Spleen (tissue), 11 donors: ENCODE results near the gene TMEM121B. TPM values are rescaled to one million over a fixed set of nuclear protein-coding genes. Genes with fewer than 3 reads are reported as not detected.

Experiments used
- DNase-seq: peaks from one replicate; pipeline ENCODE4 v3.0.0-alpha.2; 2020
- H3K27ac ChIP-seq, 8 donors: fragments of 200-600 bp; sonication (generic) in 7 of 8; 1 replicate in 4 of 8; 2 replicates in 4 of 8; pipeline versions ENCODE4 v1.5.0 to v1.8.0; 2016 to 2021; ENCODE audit warnings: inconsistent platforms in 4 of 8, mild to moderate bottlenecking in 4 of 8, moderate library complexity in 1 of 8
- H3K27me3 ChIP-seq, 7 donors: fragments of 200-600 bp; sonication (generic) in 6 of 7; replicated peaks in 1 of 7; 1 replicate in 4 of 7; 2 replicates in 3 of 7; pipeline versions ENCODE4 v1.5.0 to v1.8.0; 2016 to 2021; ENCODE audit warnings: inconsistent platforms in 3 of 7, mild to moderate bottlenecking in 1 of 7
- H3K36me3 ChIP-seq, 6 donors: fragments of 200-600 bp; sonication (generic) in 5 of 6; 1 replicate in 4 of 6; 2 replicates in 2 of 6; pipeline versions ENCODE4 v1.5.0 to v1.8.0; 2016 to 2021; ENCODE audit warnings: inconsistent platforms in 2 of 6
- H3K4me1 ChIP-seq, 6 donors: fragments of 200-600 bp; sonication (generic) in 5 of 6; 1 replicate in 3 of 6; 2 replicates in 3 of 6; pipeline versions ENCODE4 v1.5.0 to v1.8.0; 2016 to 2021; ENCODE audit warnings: inconsistent platforms in 3 of 6
- H3K4me3 ChIP-seq, 8 donors: fragments of 200-600 bp; sonication (generic) in 7 of 8; 1 replicate in 4 of 8; 2 replicates in 4 of 8; pipeline versions ENCODE4 v1.5.0 to v1.8.0; 2016 to 2021; ENCODE audit warnings: inconsistent platforms in 4 of 8, mild to moderate bottlenecking in 4 of 8, moderate library complexity in 2 of 8
- H3K9me3 ChIP-seq, 8 donors: fragments of 200-600 bp; sonication (generic) in 7 of 8; 1 replicate in 4 of 8; 2 replicates in 4 of 8; pipeline versions ENCODE4 v1.5.0 to v1.8.0; 2016 to 2021; ENCODE audit warnings: inconsistent platforms in 4 of 8
- POLR2A ChIP-seq, 3 donors: fragments of 450-650 bp; IDR thresholded peaks; one replicate each; pipeline ENCODE4 v1.5.1; 2017; ENCODE audit warnings: antibody characterized with exemption in 3 of 3, mild to moderate bottlenecking in 1 of 3
- POLR2AphosphoS5 ChIP-seq, 3 donors: sonication (generic); formaldehyde crosslinking; IDR thresholded peaks; one replicate each; pipeline ENCODE4 v1.5.1; 2017; ENCODE audit warnings: antibody characterized with exemption in 3 of 3
- WGBS, 5 donors: extraction: QIAGEN DNeasy Blood & Tissue Kit in 3 of 5; methylation state at CpG; one replicate each; pipeline versions ENCODE4 v1.1.5 to v1.1.7; 2013 to 2018; 5-methylcytosine and 5-hydroxymethylcytosine counted together
- intact Hi-C: fragments of 100-400 bp; cut with DNase I; formaldehyde crosslinking; loops from one replicate; pipeline ENCODE4 v1.15.0; 2023; ENCODE audit warnings: low total_unique reads
- polyA plus RNA-seq, 3 donors: library from polyadenylated mRNA; stranded (reverse); fragments of 200-250 nt; gene quantifications; one replicate each; pipeline ENCODE4 v1.2.1, GENCODE V29; 2013
- total RNA-seq, 7 donors: library from RNA; depleted of rRNA in 3 of 7; stranded (reverse); fragments of >200 nt in 3 of 7; fragmentation: NEBNext Ultra II Directional in 4 of 7; extraction: Animal tissue kit (Norgen Biotek cat#: 25700) in 4 of 7; gene quantifications; one replicate each; pipeline versions ENCODE4 v1.1.0 to v1.2.1, GENCODE V29; 2016 to 2021
- TF ChIP-seq, protein P1 (sequence below), 11 experiments: fragments of 200-600 bp in 7 of 11; fragments of 450-650 bp in 4 of 11; sonication (generic) in 4 of 11; IDR thresholded peaks in 8 of 11; conservative IDR thresholded peaks in 3 of 11; 1 replicate in 7 of 11; 2 replicates in 4 of 11; pipeline versions ENCODE4 v1.4.0 to v1.8.0; 2016 to 2021; ENCODE audit warnings: antibody characterized with exemption in 11 of 11, inconsistent platforms in 4 of 11, mild to moderate bottlenecking in 1 of 11
- donor health status: healthy with polysubstance abuse.
- donor health status: DM: no; HTN: no; CAD: no; lungs with moderate emphysema.
- donor health status: DM: no; HTN: no; CAD: no.
- donor health status: Bipolar disorder and iron deficiency.
- donor health status: healthy.
- donor health status: DM: no; HTN: no; CAD: no.
- donor health status: DM: yes; HTN: yes; CAD: no.

The TMEM121B gene
- total and polyA plus RNA-seq, 10 donors, result 0.03 to 3.6 (median 0.79) TPM

- H3K4me3 ChIP-seq, result no peak overlapping the region
- no peak for TF ChIP-seq POLR2A (IDR thresholded peaks at IDR 0.05)
- TF ChIP-seq POLR2AphosphoS5 (IDR thresholded peaks at IDR 0.05), result no peak
- TF ChIP-seq, protein P1, sequence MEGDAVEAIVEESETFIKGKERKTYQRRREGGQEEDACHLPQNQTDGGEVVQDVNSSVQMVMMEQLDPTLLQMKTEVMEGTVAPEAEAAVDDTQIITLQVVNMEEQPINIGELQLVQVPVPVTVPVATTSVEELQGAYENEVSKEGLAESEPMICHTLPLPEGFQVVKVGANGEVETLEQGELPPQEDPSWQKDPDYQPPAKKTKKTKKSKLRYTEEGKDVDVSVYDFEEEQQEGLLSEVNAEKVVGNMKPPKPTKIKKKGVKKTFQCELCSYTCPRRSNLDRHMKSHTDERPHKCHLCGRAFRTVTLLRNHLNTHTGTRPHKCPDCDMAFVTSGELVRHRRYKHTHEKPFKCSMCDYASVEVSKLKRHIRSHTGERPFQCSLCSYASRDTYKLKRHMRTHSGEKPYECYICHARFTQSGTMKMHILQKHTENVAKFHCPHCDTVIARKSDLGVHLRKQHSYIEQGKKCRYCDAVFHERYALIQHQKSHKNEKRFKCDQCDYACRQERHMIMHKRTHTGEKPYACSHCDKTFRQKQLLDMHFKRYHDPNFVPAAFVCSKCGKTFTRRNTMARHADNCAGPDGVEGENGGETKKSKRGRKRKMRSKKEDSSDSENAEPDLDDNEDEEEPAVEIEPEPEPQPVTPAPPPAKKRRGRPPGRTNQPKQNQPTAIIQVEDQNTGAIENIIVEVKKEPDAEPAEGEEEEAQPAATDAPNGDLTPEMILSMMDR (IDR thresholded peaks at IDR 0.05 in 8 of 11, conservative IDR thresholded peaks at IDR 0.05 in 3 of 11), result no peak
- no peaks in the 10 kb centered on the region for H3K36me3 ChIP-seq
- no peaks in the 10 kb centered on the region for H3K9me3 ChIP-seq
- no peak overlapping the region for H3K27ac ChIP-seq
- intact Hi-C loops, result no loop called here
- 59 to 79% (median 65%) methylated on average over 4 of the region's 4 CpGs for WGBS, 5 donors
- peaks cover 0 to 8% (median 0%) of the 10 kb centered on the region in 7 donors for H3K27me3 ChIP-seq
- peaks cover 0 to 31% (median 19%) of the 10 kb centered on the region in 6 donors for H3K4me1 ChIP-seq
- DNase-seq, result no peak
Measured at GRCh38 chr22:17079572-17079971, 41.6 kb downstream of the TMEM121B start.

DNA sequence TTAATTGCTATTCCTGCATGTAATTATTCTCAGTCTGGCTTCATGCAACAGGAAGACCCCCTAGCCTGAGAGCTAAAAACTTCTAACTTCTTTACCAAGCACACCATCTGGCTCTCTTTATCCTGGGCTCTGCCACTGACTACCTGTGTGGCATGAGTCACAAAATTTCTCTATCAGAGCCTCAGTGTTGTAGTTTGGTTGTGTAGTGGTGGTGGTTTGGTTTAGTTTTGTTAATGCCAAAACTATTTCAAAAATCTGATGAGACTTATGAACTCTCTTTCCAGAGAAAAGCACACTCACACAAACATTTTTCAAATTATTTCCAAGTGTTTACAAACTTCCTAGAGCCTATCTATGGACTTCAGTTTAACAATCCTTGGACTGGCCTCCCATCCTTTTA is 43.9 kb downstream of the TMEM121B start:
- peaks cover 0 to 16% (median 0%) of the 10 kb centered on the region in 7 donors for H3K27me3 ChIP-seq
- intact Hi-C loops, result no loop called here
- TF ChIP-seq POLR2A (IDR thresholded peaks at IDR 0.05) (no peak), POLR2AphosphoS5 (IDR thresholded peaks at IDR 0.05) (no peak)
- TF ChIP-seq, protein P1 (IDR thresholded peaks at IDR 0.05 in 8 of 11, conservative IDR thresholded peaks at IDR 0.05 in 3 of 11), result no peak

DNA sequence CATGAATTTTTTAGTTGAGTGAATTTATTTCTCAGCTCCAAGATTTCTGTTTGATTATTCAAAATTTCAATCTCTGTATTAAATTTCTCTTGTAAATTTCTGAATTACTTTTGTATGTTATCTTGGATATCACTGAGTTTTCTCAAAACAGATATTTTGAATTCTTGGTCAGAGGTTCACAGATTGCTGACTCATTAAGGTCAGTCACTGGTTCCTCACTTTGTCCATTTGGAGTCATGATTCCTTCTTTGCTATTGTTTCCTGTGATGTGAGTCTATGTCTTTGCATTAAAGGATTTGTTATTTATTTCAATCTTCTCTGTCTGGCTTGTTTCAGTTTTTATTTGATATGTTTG is 46.5 kb downstream of the TMEM121B start:
- no peaks in the 10 kb centered on the region for H3K36me3 ChIP-seq
- H3K27me3 ChIP-seq, result peaks cover 0 to 16% (median 0%) of the 10 kb centered on the region in 7 donors
- no peak for DNase-seq
- peaks cover 0 to 19% (median 12%) of the 10 kb centered on the region in 6 donors for H3K4me1 ChIP-seq
- no peak overlapping the region for H3K4me3 ChIP-seq
- peaks cover 0 to 3% (median 0%) of the 10 kb centered on the region in 8 donors for H3K9me3 ChIP-seq
- intact Hi-C loops, result loop anchor here (5.0 kb wide), 2 partner anchors 98 to 428 kb away; no protein-coding TSS in a partner anchor
- TF ChIP-seq POLR2AphosphoS5 (IDR thresholded peaks at IDR 0.05) (no peak), POLR2A (IDR thresholded peaks at IDR 0.05) (no peak)
- TF ChIP-seq, protein P1 (IDR thresholded peaks at IDR 0.05 in 8 of 11, conservative IDR thresholded peaks at IDR 0.05 in 3 of 11), result no peak
- no peak overlapping the region for H3K27ac ChIP-seq

More for the DNA sequence above, 43.9 kb downstream of the TMEM121B start:
- H3K36me3 ChIP-seq, result no peaks in the 10 kb centered on the region
- H3K4me3 ChIP-seq, result no peak overlapping the region
- no peak overlapping the region for H3K27ac ChIP-seq
- peaks cover 0 to 19% (median 12%) of the 10 kb centered on the region in 6 donors for H3K4me1 ChIP-seq
- no peak for DNase-seq
- H3K9me3 ChIP-seq, result peaks cover 0 to 3% (median 0%) of the 10 kb centered on the region in 8 donors

DNA sequence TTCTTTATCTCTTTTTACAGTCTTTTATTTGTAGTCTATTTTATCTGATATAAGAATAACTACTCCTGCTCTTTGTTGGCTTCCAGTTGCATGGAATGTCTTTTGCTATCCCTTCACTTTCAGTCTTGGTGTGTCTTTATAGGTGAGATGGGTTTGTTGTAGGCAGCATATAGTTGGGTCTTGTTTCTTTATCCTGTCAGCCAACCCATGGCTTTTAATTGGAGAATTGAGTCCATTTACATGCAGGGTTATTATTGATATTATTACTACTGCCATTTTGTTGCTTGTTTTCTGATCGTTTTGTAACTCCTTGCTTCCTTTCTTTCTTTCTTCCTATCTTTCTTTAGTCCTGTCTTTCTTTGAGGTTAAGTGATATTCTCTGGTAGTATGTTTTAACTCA is 48.3 kb downstream of the TMEM121B start:
- H3K4me3 ChIP-seq, result no peak overlapping the region
- peaks cover 0 to 3% (median 0%) of the 10 kb centered on the region in 8 donors for H3K9me3 ChIP-seq
- H3K36me3 ChIP-seq, result no peaks in the 10 kb centered on the region
- peaks cover 0 to 16% (median 0%) of the 10 kb centered on the region in 7 donors for H3K27me3 ChIP-seq
- H3K4me1 ChIP-seq, result peaks cover 0 to 19% (median 12%) of the 10 kb centered on the region in 6 donors
- WGBS, 5 donors, result 73 to 86% (median 81%) methylated on average over 1 of the region's 1 CpG
- no peak for TF ChIP-seq POLR2A (IDR thresholded peaks at IDR 0.05)
- TF ChIP-seq, protein P1 (IDR thresholded peaks at IDR 0.05 in 8 of 11, conservative IDR thresholded peaks at IDR 0.05 in 3 of 11), result no peak
- no peak for TF ChIP-seq POLR2AphosphoS5 (IDR thresholded peaks at IDR 0.05)
- intact Hi-C loops, result loop anchor here (5.0 kb wide), 2 partner anchors 99 to 429 kb away; no protein-coding TSS in a partner anchor
- H3K27ac ChIP-seq, result no peak overlapping the region
- DNase-seq, result no peak

Other genes starting within 250 kb of the TMEM121B start
- under 1 TPM in 2 of 7 donors, not detected in 5; 0.25 to 0.46 TPM for gene GAB4, start 113.1 kb downstream of the TMEM121B start, total RNA-seq
- gene GAB4, start 113.1 kb downstream of the TMEM121B start, polyA plus RNA-seq, result under 1 TPM in 1 of 3 donors, not detected in 2; 0.03 TPM
- 100 to 1,000 TPM in 1 of 7 donors, 10 to 100 TPM in 6; 38.0 to 100 (median 56.6) TPM for gene IL17RA, start 36.4 kb downstream of the TMEM121B start, total RNA-seq
- 1 to 10 TPM; 2.9 to 8.4 (median 5.0) TPM for gene IL17RA, start 36.4 kb downstream of the TMEM121B start, polyA plus RNA-seq
- 10 to 100 TPM; 27.9 to 40.8 (median 31.6) TPM for gene HDHD5, start 37.9 kb upstream of the TMEM121B start, total RNA-seq
- 10 to 100 TPM; 25.4 to 47.6 (median 33.0) TPM for gene HDHD5, start 37.9 kb upstream of the TMEM121B start, polyA plus RNA-seq
- gene ADA2, start 98.1 kb upstream of the TMEM121B start, total RNA-seq, result 100 to 1,000 TPM; 115 to 187 (median 166) TPM
- 10 to 100 TPM; 22.0 to 30.2 (median 22.7) TPM for gene ADA2, start 98.1 kb upstream of the TMEM121B start, polyA plus RNA-seq
- gene CECR2, start 248.1 kb upstream of the TMEM121B start, total RNA-seq, result 1 to 10 TPM in 5 of 7 donors, under 1 TPM in 2; 0.59 to 3.0 (median 1.2) TPM
- under 1 TPM; 0.05 to 0.22 (median 0.13) TPM for gene CECR2, start 248.1 kb upstream of the TMEM121B start, polyA plus RNA-seq